Measurements from ENCODE around the gene HSP90AB1. TPM values are rescaled to one million over a fixed set of nuclear protein-coding genes. Genes with fewer than 3 reads are reported as not detected.

The HSP90AB1 gene
- total and polyA plus RNA-seq, 8 donors: 168 to 549 (median 359) TPM

GRCh38 chr6:44216677-44217331 is 30.1 kb upstream of the HSP90AB1 start, which contains the start of gene MYMX:
TSS of gene MYMX (plus strand) at chr6:44216926. CDS start at chr6:44217472, 546 bp downstream.
- peak; percentile 59 to 77 for DNase-seq
- intact Hi-C loops (cut with DNase I; ENCODE audit: low total_unique reads): no loop called here
- WGBS, 5 donors: 15 to 25% (median 23%) methylated on average over 7 of the region's 7 CpGs
- H3K36me3 ChIP-seq: no peaks in the 10 kb centered on the region
- no peaks in the 10 kb centered on the region for H3K27me3 ChIP-seq
- TF ChIP-seq POLR2AphosphoS5 (IDR thresholded peaks at IDR 0.05): peak in 1 of 3 donors; percentile 7
- no peak for TF ChIP-seq EP300 (IDR thresholded peaks at IDR 0.05)
- no peak for TF ChIP-seq CTCF (IDR thresholded peaks at IDR 0.05)
- TF ChIP-seq POLR2A (IDR thresholded peaks at IDR 0.05): no peak
- H3K4me3 ChIP-seq: peak within 1 kb of the TSS in 3 of 4 donors; percentile 8 to 64 (median 13)
- no peaks in the 10 kb centered on the region for H3K9me3 ChIP-seq
- H3K27ac ChIP-seq: peak within 1 kb of the TSS; percentile 92 to 99 (median 95)
- peaks cover 55 to 60% (median 58%) of the 10 kb centered on the region in 4 donors for H3K4me1 ChIP-seq

GRCh38 chr6:44217332-44218143 is 29.4 kb upstream of the HSP90AB1 start:
- Histone ChIP-seq H3K27ac (peak overlapping the region; percentile 92 to 99 (median 95)), H3K36me3 (no peaks in the 10 kb centered on the region), H3K4me1 (peaks cover 62 to 68% (median 65%) of the 10 kb centered on the region in 4 donors), H3K27me3 (no peaks in the 10 kb centered on the region), H3K9me3 (no peaks in the 10 kb centered on the region), H3K4me3 (peak overlapping the region in 2 of 4 donors; percentile 13 to 64)
- WGBS, 5 donors: 19 to 43% (median 27%) methylated on average over 13 to 16 of the region's 16 CpGs
- intact Hi-C loops (cut with DNase I; ENCODE audit: low total_unique reads): no loop called here
- DNase-seq: peak; percentile 74 to 80
- TF ChIP-seq EP300 (IDR thresholded peaks at IDR 0.05) (no peak), POLR2A (IDR thresholded peaks at IDR 0.05) (no peak), POLR2AphosphoS5 (IDR thresholded peaks at IDR 0.05) (peak in 2 of 3 donors; percentile 51 to 66), CTCF (IDR thresholded peaks at IDR 0.05) (no peak)

GRCh38 chr6:44219053-44219814 is 27.7 kb upstream of the HSP90AB1 start:
- peaks cover 73 to 82% (median 79%) of the 10 kb centered on the region in 4 donors for H3K4me1 ChIP-seq
- 1 to 8% (median 1%) methylated on average over 17 to 45 of the region's 45 CpGs for WGBS, 5 donors
- H3K27ac ChIP-seq: peak overlapping the region; percentile 92 to 99 (median 95)
- no peaks in the 10 kb centered on the region for H3K27me3 ChIP-seq
- H3K9me3 ChIP-seq: no peaks in the 10 kb centered on the region
- intact Hi-C loops (cut with DNase I; ENCODE audit: low total_unique reads): no loop called here
- peak; percentile 88 to 96 for DNase-seq
- no peaks in the 10 kb centered on the region for H3K36me3 ChIP-seq
- peak in 1 of 4 donors; percentile 53 for TF ChIP-seq POLR2A (IDR thresholded peaks at IDR 0.05)
- no peak for TF ChIP-seq CTCF (IDR thresholded peaks at IDR 0.05)
- peak; percentile 49 to 87 (median 82) for TF ChIP-seq POLR2AphosphoS5 (IDR thresholded peaks at IDR 0.05)
- peak overlapping the region; percentile 49 to 64 (median 62) for H3K4me3 ChIP-seq

Measured in stomach (tissue), 9 donors.